Rectal smooth muscle tissue (tissue), 1 donor: ENCODE results near the gene CRYBA1.
A peak's percentile ranks its signal among the peaks of the same experiment; 100 is the strongest.

Experiments
- H3K27ac ChIP-seq: one replicate; pipeline ENCODE4 v1.7.0; 2013; ENCODE audit warnings: low read depth, low read length, inconsistent platforms
- H3K27me3 ChIP-seq: one replicate; pipeline ENCODE4 v1.7.0; 2013; ENCODE audit warnings: low read length; ENCODE audit not compliant: control insufficient read depth, insufficient read depth
- H3K36me3 ChIP-seq: one replicate; pipeline ENCODE4 v1.7.0; 2013; ENCODE audit warnings: low read length; ENCODE audit not compliant: control insufficient read depth, insufficient read depth
- H3K4me1 ChIP-seq: one replicate; pipeline ENCODE4 v1.7.0; 2013; ENCODE audit warnings: low read length; ENCODE audit not compliant: control insufficient read depth, insufficient read depth
- H3K4me3 ChIP-seq: one replicate; pipeline ENCODE4 v1.7.0; 2013; ENCODE audit warnings: low read length
- H3K9ac ChIP-seq: one replicate; pipeline ENCODE4 v1.7.0; 2013; ENCODE audit warnings: low read length

The CRYBA1 gene

DNA sequence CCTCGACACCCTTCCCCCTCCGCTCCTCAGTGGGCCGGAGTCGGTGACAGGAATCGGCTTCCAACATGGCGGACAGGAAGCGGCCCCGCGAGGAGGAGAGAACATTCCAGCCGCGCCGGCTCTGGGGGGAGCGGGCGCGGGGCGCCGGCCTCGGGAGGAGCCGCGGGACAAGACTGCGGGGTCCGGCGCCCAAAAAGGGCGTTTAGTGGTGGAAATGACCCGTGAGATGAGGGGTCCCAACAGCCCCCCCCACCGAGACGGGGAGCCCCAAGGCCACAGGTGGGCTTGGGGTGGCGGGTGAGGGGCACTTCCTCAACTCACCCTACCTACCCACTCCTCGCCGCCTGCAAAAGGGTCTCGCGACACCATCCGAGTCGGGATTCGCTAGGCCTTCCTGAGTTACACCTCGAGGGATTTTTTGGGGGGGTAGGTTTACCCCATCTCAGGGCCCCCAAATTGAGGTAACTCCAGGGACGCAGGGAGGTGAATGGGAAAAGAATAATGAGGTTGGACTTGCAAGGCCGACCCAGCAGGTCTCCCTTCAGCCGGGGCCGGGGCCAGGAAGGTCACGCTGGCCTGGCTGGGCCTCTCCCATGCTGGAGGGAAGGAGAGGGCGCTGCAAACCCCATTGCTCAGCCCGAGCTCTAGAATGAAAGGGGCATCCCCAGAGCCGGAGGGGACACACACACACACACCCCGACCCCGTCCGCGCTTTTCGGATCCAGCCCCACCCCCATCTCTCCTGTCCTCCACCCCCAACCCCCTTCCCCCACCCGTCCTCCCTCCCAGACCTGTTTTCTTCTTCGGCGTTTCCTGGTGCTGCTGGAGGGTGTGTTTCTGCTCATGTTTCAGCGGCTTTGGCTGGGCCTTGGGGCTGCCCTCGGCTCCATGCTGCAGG is 46.6 kb downstream of the CRYBA1 start:
- Histone ChIP-seq H3K36me3 (no peaks in the 10 kb centered on the region), H3K4me3 (peak overlapping the region; percentile 99), H3K4me1 (peaks cover 13% of the 10 kb centered on the region), H3K27me3 (no peaks in the 10 kb centered on the region), H3K27ac (peak overlapping the region; percentile 97), H3K9ac (peak overlapping the region; percentile 99)

DNA sequence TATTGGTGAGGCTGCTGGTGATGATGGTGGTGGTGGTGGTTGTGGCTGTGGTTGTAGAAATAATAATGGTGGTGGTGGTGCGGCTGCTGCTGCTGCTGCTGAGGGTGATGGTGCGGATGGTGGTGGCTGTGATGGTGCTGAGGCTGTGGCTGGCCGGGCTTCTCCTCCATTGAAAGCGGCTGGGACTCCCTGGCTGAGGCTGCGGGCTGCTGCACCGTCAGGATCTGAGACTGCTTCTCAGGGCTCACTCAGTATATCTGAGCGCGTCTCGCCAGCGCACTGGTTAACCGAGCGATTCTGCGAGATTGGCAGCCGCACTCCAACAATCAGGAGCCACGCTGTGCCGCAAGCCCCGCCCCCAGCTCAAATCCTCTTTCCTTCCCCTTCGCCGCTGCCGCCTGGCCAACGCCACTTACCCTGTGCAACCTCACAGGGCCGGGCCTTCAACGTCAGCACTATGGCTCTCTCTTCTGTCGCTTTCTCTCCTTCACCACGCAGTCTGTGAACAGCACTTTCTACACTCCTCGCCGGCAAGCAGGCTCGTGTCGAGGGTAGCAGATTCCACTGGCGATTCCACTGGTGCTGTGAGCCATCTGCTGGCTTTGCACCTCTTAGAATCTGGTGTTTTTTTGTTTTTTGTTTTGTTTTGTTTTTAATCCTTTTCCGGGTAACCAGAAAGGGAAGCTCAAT is 47.4 kb downstream of the CRYBA1 start, which contains the start of gene NUFIP2:
Gene NUFIP2, minus strand, starts transcription at position 259 of the 690 bp plus-strand sequence. Its CDS starts 89 bp downstream, at position 170.
- H3K9ac ChIP-seq = peak within 1 kb of the TSS; percentile 99
- peak within 1 kb of the TSS; percentile 99 for H3K4me3 ChIP-seq
- H3K4me1 ChIP-seq = peaks cover 13% of the 10 kb centered on the region
- H3K27me3 ChIP-seq = no peaks in the 10 kb centered on the region
- no peaks in the 10 kb centered on the region for H3K36me3 ChIP-seq
- peak within 1 kb of the TSS; percentile 97 for H3K27ac ChIP-seq

DNA sequence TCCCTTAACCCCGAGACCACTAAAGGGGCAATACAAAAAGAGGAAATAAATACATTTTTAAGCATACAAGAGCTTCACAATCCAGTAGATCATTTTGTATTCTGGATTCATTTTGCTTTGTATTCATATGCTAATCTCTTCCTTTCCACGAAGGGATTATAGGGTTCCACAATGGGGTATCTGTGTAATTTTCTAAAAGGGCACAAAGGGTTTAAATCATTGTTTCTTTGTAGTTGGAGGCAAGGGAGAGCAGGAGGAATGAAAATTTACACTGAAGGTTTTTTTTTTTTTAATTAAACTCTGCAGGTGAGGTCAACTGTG is 47.9 kb downstream of the CRYBA1 start:
- peak overlapping the region; percentile 72 for H3K4me3 ChIP-seq
- no peaks in the 10 kb centered on the region for H3K27me3 ChIP-seq
- no peaks in the 10 kb centered on the region for H3K36me3 ChIP-seq
- peak overlapping the region; percentile 80 for H3K9ac ChIP-seq
- peaks cover 13% of the 10 kb centered on the region for H3K4me1 ChIP-seq
- peak overlapping the region; percentile 97 for H3K27ac ChIP-seq

DNA sequence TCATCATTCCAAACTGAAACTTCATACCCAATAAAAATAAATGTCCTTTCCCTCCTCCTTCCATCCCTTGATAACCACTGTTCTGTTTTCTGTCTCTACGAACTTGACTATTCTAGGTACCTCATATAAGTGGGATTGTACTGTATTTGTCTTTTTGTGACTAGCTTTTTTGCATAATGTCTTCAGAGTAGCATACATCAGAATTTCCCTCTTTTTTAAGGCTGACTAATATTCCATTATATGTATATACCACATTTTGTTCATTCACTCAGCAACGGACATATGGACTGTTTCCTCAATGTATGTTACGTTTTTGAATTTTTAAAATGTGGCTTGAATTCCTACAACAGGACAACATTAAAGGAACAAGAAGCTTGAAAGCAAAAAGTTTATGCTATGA is 48.8 kb downstream of the CRYBA1 start:
- no peaks in the 10 kb centered on the region for H3K27me3 ChIP-seq
- H3K27ac ChIP-seq = peak overlapping the region; percentile 1
- H3K4me3 ChIP-seq = no peak overlapping the region
- H3K4me1 ChIP-seq = peaks cover 10% of the 10 kb centered on the region
- H3K9ac ChIP-seq = no peak overlapping the region
- no peaks in the 10 kb centered on the region for H3K36me3 ChIP-seq

DNA sequence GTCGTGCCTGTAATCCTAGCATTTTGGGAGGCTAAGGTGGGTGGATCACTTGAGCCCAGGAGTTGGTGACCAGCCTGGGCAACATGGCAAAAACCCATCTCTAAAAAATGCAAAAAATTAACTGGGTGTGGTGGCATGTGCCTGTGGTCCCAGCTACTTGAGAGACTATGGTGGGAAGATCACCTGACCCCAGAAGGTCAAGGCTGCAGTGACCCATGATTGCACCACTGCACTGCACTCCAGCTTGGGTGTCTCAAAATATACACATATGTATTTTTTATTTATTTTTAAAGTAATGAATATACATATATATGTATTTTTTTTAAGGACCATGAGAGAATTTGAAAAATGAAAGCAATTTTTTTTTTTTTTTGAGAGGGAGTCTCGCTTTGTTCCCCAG is 52.4 kb downstream of the CRYBA1 start:
- H3K9ac ChIP-seq = no peak overlapping the region
- H3K27ac ChIP-seq = no peak overlapping the region
- no peaks in the 10 kb centered on the region for H3K36me3 ChIP-seq
- no peaks in the 10 kb centered on the region for H3K27me3 ChIP-seq
- H3K4me1 ChIP-seq = peaks cover 3% of the 10 kb centered on the region
- H3K4me3 ChIP-seq = no peak overlapping the region

DNA sequence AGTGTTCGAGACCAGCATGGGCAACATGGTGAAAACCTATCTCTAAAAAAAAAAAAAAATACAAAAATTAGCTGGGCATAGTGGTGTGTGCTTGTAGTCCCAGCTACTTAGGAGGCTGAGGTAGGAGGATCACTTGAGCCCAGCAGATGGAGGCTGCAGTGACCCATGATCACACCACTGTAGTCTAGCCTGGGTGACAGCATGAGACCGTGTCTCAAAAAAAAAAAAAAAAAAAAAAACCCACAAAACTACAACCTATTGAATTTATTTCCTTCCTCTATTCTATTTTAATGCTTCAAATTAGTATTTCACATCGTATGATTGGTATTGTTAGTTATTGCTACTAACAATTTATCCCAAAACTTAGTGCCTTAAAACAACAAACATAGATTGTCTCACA is 56.7 kb downstream of the CRYBA1 start:
- no peaks in the 10 kb centered on the region for H3K27me3 ChIP-seq

More for the DNA sequence above, 56.7 kb downstream of the CRYBA1 start:
- Histone ChIP-seq H3K36me3 (no peaks in the 10 kb centered on the region), H3K9ac (no peak overlapping the region), H3K27ac (no peak overlapping the region), H3K4me3 (no peak overlapping the region), H3K4me1 (no peaks in the 10 kb centered on the region)
